GM21381 (cell line): Measurements from ENCODE around the gene RASL12.
"Not testable (repeated sequence)": the region's sequence is repeated elsewhere in the genome, so short reads cannot be mapped to it uniquely, and the experiment has no call there.

Experiments used
- ATAC-seq: cut with Tn5 transposase; IDR thresholded peaks from one replicate; pipeline ENCODE4 v1.9.1; 2021; ENCODE audit warnings: mild to moderate bottlenecking, moderate library complexity; ENCODE audit not compliant: unreplicated experiment

RASL12 gene

GRCh38 chr15:65076486-65077290, 8.9 kb upstream of the RASL12 start, which contains the start of gene KBTBD13:
TSS of gene KBTBD13 (plus strand) at chr15:65076746. CDS start at chr15:65076816, 70 bp downstream.
- ATAC-seq, result no peak

GRCh38 chr15:65075607-65076395, 8.0 kb upstream of the RASL12 start:
- not testable (repeated sequence) for ATAC-seq

- ATAC-seq, result not testable (repeated sequence)
Measured at GRCh38 chr15:65074946-65075345, 7.2 kb upstream of the RASL12 start.

- no peak for ATAC-seq
Measured at GRCh38 chr15:65072617-65073016, 4.8 kb upstream of the RASL12 start.

GRCh38 chr15:65072027-65072426, 4.2 kb upstream of the RASL12 start:
- no peak for ATAC-seq

- no peak for ATAC-seq
Measured at GRCh38 chr15:65071381-65071811, 3.6 kb upstream of the RASL12 start.

GRCh38 chr15:65069779-65070546, 2.2 kb upstream of the RASL12 start:
- ATAC-seq, result no peak

- ATAC-seq, result no peak
Measured at GRCh38 chr15:65069179-65069578, 1.4 kb upstream of the RASL12 start.

GRCh38 chr15:65068403-65068788, 605 bp upstream of the RASL12 start:
- no peak for ATAC-seq

GRCh38 chr15:65067317-65067644, 510 bp downstream of the RASL12 start:
- ATAC-seq, result no peak

- no peak for ATAC-seq
Measured at GRCh38 chr15:65066635-65067316, 1.0 kb downstream of the RASL12 start.

- no peak for ATAC-seq
Measured at GRCh38 chr15:65066001-65066634, 1.7 kb downstream of the RASL12 start.

GRCh38 chr15:65062726-65063125, 5.1 kb downstream of the RASL12 start:
- ATAC-seq, result no peak

GRCh38 chr15:65062061-65062460, 5.7 kb downstream of the RASL12 start:
- ATAC-seq, result no peak

- ATAC-seq, result no peak
Measured at GRCh38 chr15:65060641-65061397, 7.0 kb downstream of the RASL12 start.

GRCh38 chr15:65059931-65060596, 7.7 kb downstream of the RASL12 start:
- ATAC-seq, result no peak

GRCh38 chr15:65059369-65059750, 8.4 kb downstream of the RASL12 start:
- no peak for ATAC-seq

GRCh38 chr15:65058394-65059368, 9.1 kb downstream of the RASL12 start:
- ATAC-seq, result no peak
